ENCODE results near the gene STARD9.

GRCh38 chr15:42528970-42529369, 46.4 kb upstream of the STARD9 start:
- TF ChIP-seq EZH2 (IDR thresholded peaks at IDR 0.05; ENCODE audit: insufficient read depth, poor library complexity, severe bottlenecking) (no peak), EZH2phosphoT487 (IDR thresholded peaks at IDR 0.05; ENCODE audit: insufficient read depth, low read depth) (no peak)

Data from GM23248 (cell line).